Vagina (tissue), 2 donors: Measurements from ENCODE around the gene LTF. TPM values are rescaled to one million over a fixed set of nuclear protein-coding genes. Genes with fewer than 3 reads are reported as not detected.

Experiments used
- DNase-seq, 2 donors: peaks; one replicate each; pipeline ENCODE4 v3.0.0-alpha.2; 2017; ENCODE audit errors: extremely low spot score in 2 of 2
- H3K27ac ChIP-seq: fragments of 200-600 bp; sonication (generic); one replicate; pipeline ENCODE4 v1.5.1; 2019
- H3K27me3 ChIP-seq: fragments of 200-600 bp; sonication (generic); one replicate; pipeline ENCODE4 v1.5.1; 2019
- H3K36me3 ChIP-seq, 2 donors: fragments of 200-600 bp; sonication (generic); one replicate each; pipeline ENCODE4 v1.5.1; 2017 to 2019
- H3K4me1 ChIP-seq: fragments of 200-600 bp; sonication (generic); one replicate; pipeline ENCODE4 v1.5.1; 2019
- H3K4me3 ChIP-seq, 2 donors: fragments of 200-600 bp; sonication (generic); 1 replicate in 1 of 2; 2 replicates in 1 of 2; pipeline ENCODE4 v1.5.1; 2016 to 2019
- H3K9me3 ChIP-seq: fragments of 200-600 bp; sonication (generic); one replicate; pipeline ENCODE4 v1.5.1; 2019
- POLR2A ChIP-seq, 2 donors: fragments of 450-650 bp; IDR thresholded peaks; one replicate each; pipeline ENCODE4 v1.6.1; 2017; ENCODE audit warnings: antibody characterized with exemption in 2 of 2, mild to moderate bottlenecking in 2 of 2, moderate library complexity in 2 of 2
- POLR2AphosphoS5 ChIP-seq, 2 donors: sonication (generic); formaldehyde crosslinking; IDR thresholded peaks; one replicate each; pipeline ENCODE4 v1.9.0; 2017; ENCODE audit warnings: antibody characterized with exemption in 2 of 2, mild to moderate bottlenecking in 2 of 2, low read depth in 1 of 2; ENCODE audit not compliant: insufficient read depth in 1 of 2
- intact Hi-C: fragments of 100-400 bp; cut with DNase I; formaldehyde crosslinking; loops from one replicate; pipeline ENCODE4 v1.15.1; 2023
- total RNA-seq: library from RNA; depleted of rRNA; stranded (reverse); fragments of >200 nt; gene quantifications from one replicate; pipeline ENCODE4 v1.2.3, GENCODE V29; 2016
- TF ChIP-seq, protein P1 (sequence below), 3 experiments: fragments of 450-650 bp in 2 of 3; fragments of 200-600 bp in 1 of 3; sonication (generic) in 1 of 3; IDR thresholded peaks; one replicate each; pipeline ENCODE4 v1.5.1; 2017 to 2019; ENCODE audit warnings: antibody characterized with exemption in 3 of 3, mild to moderate bottlenecking in 2 of 3, moderate library complexity in 2 of 3

The LTF gene
- total RNA-seq, 1 donor from 2014 or later = not detected

- no peak overlapping the region for H3K4me3 ChIP-seq
- H3K36me3 ChIP-seq = no peaks in the 10 kb centered on the region
- no peaks in the 10 kb centered on the region for H3K27me3 ChIP-seq
- DNase-seq = peak in 1 of 2 donors; percentile 89
- H3K9me3 ChIP-seq = no peaks in the 10 kb centered on the region
- intact Hi-C loops = no loop called here
- no peak overlapping the region for H3K27ac ChIP-seq
- TF ChIP-seq, protein P1, sequence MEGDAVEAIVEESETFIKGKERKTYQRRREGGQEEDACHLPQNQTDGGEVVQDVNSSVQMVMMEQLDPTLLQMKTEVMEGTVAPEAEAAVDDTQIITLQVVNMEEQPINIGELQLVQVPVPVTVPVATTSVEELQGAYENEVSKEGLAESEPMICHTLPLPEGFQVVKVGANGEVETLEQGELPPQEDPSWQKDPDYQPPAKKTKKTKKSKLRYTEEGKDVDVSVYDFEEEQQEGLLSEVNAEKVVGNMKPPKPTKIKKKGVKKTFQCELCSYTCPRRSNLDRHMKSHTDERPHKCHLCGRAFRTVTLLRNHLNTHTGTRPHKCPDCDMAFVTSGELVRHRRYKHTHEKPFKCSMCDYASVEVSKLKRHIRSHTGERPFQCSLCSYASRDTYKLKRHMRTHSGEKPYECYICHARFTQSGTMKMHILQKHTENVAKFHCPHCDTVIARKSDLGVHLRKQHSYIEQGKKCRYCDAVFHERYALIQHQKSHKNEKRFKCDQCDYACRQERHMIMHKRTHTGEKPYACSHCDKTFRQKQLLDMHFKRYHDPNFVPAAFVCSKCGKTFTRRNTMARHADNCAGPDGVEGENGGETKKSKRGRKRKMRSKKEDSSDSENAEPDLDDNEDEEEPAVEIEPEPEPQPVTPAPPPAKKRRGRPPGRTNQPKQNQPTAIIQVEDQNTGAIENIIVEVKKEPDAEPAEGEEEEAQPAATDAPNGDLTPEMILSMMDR (IDR thresholded peaks at IDR 0.05) = no peak
- TF ChIP-seq POLR2A (IDR thresholded peaks at IDR 0.05) = no peak
- TF ChIP-seq POLR2AphosphoS5 (IDR thresholded peaks at IDR 0.05; ENCODE audit: insufficient read depth in 1 of 2, low read depth in 1 of 2) = no peak
- H3K4me1 ChIP-seq = no peaks in the 10 kb centered on the region
Observed at GRCh38 chr3:46465196-46465520, 453 bp upstream of the LTF start.

- Histone ChIP-seq H3K9me3 (no peaks in the 10 kb centered on the region), H3K4me3 (no peak overlapping the region), H3K27me3 (no peaks in the 10 kb centered on the region), H3K4me1 (no peaks in the 10 kb centered on the region), H3K27ac (no peak overlapping the region), H3K36me3 (no peaks in the 10 kb centered on the region)
- peak in 1 of 2 donors; percentile 88 for DNase-seq
- TF ChIP-seq POLR2A (IDR thresholded peaks at IDR 0.05) = no peak
- TF ChIP-seq, protein P1 (IDR thresholded peaks at IDR 0.05) = no peak
- no peak for TF ChIP-seq POLR2AphosphoS5 (IDR thresholded peaks at IDR 0.05; ENCODE audit: insufficient read depth in 1 of 2, low read depth in 1 of 2)
- intact Hi-C loops = no loop called here
Observed at GRCh38 chr3:46463868-46464241, 850 bp downstream of the LTF start.

- intact Hi-C loops = no loop called here
- DNase-seq = peak in 1 of 2 donors; percentile 81
- Histone ChIP-seq H3K4me3 (no peak overlapping the region), H3K4me1 (no peaks in the 10 kb centered on the region), H3K9me3 (no peaks in the 10 kb centered on the region), H3K27ac (no peak overlapping the region), H3K36me3 (no peaks in the 10 kb centered on the region), H3K27me3 (no peaks in the 10 kb centered on the region)
- no peak for TF ChIP-seq POLR2A (IDR thresholded peaks at IDR 0.05)
- TF ChIP-seq, protein P1 (IDR thresholded peaks at IDR 0.05) = no peak
- no peak for TF ChIP-seq POLR2AphosphoS5 (IDR thresholded peaks at IDR 0.05; ENCODE audit: insufficient read depth in 1 of 2, low read depth in 1 of 2)
Observed at GRCh38 chr3:46463120-46463867, 1.4 kb downstream of the LTF start.

- no peaks in the 10 kb centered on the region for H3K27me3 ChIP-seq
- H3K27ac ChIP-seq = no peak overlapping the region
- no peak for TF ChIP-seq POLR2AphosphoS5 (IDR thresholded peaks at IDR 0.05; ENCODE audit: insufficient read depth in 1 of 2, low read depth in 1 of 2)
- TF ChIP-seq, protein P1 (IDR thresholded peaks at IDR 0.05) = no peak
- no peaks in the 10 kb centered on the region for H3K4me1 ChIP-seq
- intact Hi-C loops = no loop called here
- no peaks in the 10 kb centered on the region for H3K36me3 ChIP-seq
- H3K9me3 ChIP-seq = no peaks in the 10 kb centered on the region
- no peak overlapping the region for H3K4me3 ChIP-seq
- DNase-seq = peak in 1 of 2 donors; percentile 22
Observed at GRCh38 chr3:46462511-46462910, 2.2 kb downstream of the LTF start.

DNA sequence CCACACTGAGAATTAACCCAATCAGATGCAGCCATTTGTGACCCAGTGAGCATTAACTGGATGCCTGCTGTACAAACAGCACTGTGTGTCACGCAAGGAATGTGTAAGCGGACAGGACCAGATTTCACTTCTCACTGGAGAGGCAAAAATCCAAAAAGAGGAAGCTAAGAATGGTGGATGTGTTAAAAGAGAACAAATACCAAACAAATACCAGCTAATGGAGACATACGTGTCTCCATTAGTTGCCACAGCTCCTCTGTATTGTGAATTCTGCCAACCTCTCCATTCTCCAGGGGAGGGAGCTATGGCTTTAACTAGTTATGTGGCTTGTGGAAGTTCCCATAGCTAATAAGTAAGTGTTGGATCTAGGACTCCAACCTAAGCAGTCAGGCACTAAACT, 2.6 kb downstream of the LTF start:
- H3K4me1 ChIP-seq = no peaks in the 10 kb centered on the region
- H3K36me3 ChIP-seq = no peaks in the 10 kb centered on the region
- TF ChIP-seq, protein P1 (IDR thresholded peaks at IDR 0.05) = no peak
- TF ChIP-seq POLR2AphosphoS5 (IDR thresholded peaks at IDR 0.05; ENCODE audit: insufficient read depth in 1 of 2, low read depth in 1 of 2) (no peak), POLR2A (IDR thresholded peaks at IDR 0.05) (no peak)
- intact Hi-C loops = no loop called here
- no peak overlapping the region for H3K27ac ChIP-seq
- peak; percentile 19 to 29 for DNase-seq
- H3K4me3 ChIP-seq = no peak overlapping the region
- no peaks in the 10 kb centered on the region for H3K27me3 ChIP-seq
- no peaks in the 10 kb centered on the region for H3K9me3 ChIP-seq
